ENCODE measurements around the gene DNAH8. TPM values are rescaled to one million over a fixed set of nuclear protein-coding genes. Genes with fewer than 3 reads are reported as not detected.

DNAH8 gene
- total and polyA plus RNA-seq, 2 experiments from 2014 or later: 0.03 to 0.15 TPM

- Histone ChIP-seq H3K4me1 (ENCODE audit: insufficient read depth) (peaks cover 30% of the 10 kb centered on the region), H3K9me3 (ENCODE audit: low read depth) (no peaks in the 10 kb centered on the region)
Observed at GRCh38 chr6:39059496-39060310, 344.6 kb downstream of the DNAH8 start.

GRCh38 chr6:39060467-39061160, 345.5 kb downstream of the DNAH8 start:
- H3K9me3 ChIP-seq (ENCODE audit: low read depth): no peaks in the 10 kb centered on the region
- H3K4me1 ChIP-seq (ENCODE audit: insufficient read depth): peaks cover 30% of the 10 kb centered on the region
- WGBS (ENCODE audit: low lambda C conversion rate, missing lambda C conversion rate): 88% methylated on average over 7 of the region's 7 CpGs
- no peak overlapping the region for H3K4me2 ChIP-seq
- H4K20me1 ChIP-seq (ENCODE audit: insufficient read depth, poor library complexity, severe bottlenecking): no peaks in the 10 kb centered on the region
- TF ChIP-seq, protein P1, sequence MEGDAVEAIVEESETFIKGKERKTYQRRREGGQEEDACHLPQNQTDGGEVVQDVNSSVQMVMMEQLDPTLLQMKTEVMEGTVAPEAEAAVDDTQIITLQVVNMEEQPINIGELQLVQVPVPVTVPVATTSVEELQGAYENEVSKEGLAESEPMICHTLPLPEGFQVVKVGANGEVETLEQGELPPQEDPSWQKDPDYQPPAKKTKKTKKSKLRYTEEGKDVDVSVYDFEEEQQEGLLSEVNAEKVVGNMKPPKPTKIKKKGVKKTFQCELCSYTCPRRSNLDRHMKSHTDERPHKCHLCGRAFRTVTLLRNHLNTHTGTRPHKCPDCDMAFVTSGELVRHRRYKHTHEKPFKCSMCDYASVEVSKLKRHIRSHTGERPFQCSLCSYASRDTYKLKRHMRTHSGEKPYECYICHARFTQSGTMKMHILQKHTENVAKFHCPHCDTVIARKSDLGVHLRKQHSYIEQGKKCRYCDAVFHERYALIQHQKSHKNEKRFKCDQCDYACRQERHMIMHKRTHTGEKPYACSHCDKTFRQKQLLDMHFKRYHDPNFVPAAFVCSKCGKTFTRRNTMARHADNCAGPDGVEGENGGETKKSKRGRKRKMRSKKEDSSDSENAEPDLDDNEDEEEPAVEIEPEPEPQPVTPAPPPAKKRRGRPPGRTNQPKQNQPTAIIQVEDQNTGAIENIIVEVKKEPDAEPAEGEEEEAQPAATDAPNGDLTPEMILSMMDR (IDR thresholded peaks at IDR 0.05; ENCODE audit: poor library complexity): no peak
- no peak for TF ChIP-seq EZH2phosphoT487 (IDR thresholded peaks at IDR 0.05; ENCODE audit: low read depth, severe bottlenecking, unreplicated experiment)
- TF ChIP-seq EZH2 (IDR thresholded peaks at IDR 0.05; ENCODE audit: borderline replicate concordance): no peak
- no peaks in the 10 kb centered on the region for H3K9me2 ChIP-seq (replicated peaks; ENCODE audit: insufficient read depth)
- H3K4me3 ChIP-seq: no peak overlapping the region
- H3K79me2 ChIP-seq: no peaks in the 10 kb centered on the region
- H2AFZ ChIP-seq: no peak overlapping the region
- no peaks in the 10 kb centered on the region for H3K27me3 ChIP-seq
- H3K36me3 ChIP-seq (replicated peaks; ENCODE audit: insufficient read depth, low read depth): no peaks in the 10 kb centered on the region
- DNase-seq (ENCODE audit: low spot score): no peak
- H3K27ac ChIP-seq: no peak overlapping the region

More at GRCh38 chr6:39059496-39060310, 344.6 kb downstream of the DNAH8 start:
- no peaks in the 10 kb centered on the region for H3K79me2 ChIP-seq
- no peak overlapping the region for H3K4me2 ChIP-seq
- H3K4me3 ChIP-seq: no peak overlapping the region
- H3K36me3 ChIP-seq (replicated peaks; ENCODE audit: insufficient read depth, low read depth): no peaks in the 10 kb centered on the region
- H3K27ac ChIP-seq: no peak overlapping the region
- TF ChIP-seq, protein P1 (IDR thresholded peaks at IDR 0.05; ENCODE audit: poor library complexity): no peak
- H2AFZ ChIP-seq: no peak overlapping the region
- DNase-seq (ENCODE audit: low spot score): no peak
- H3K27me3 ChIP-seq: no peaks in the 10 kb centered on the region
- no peaks in the 10 kb centered on the region for H3K9me2 ChIP-seq (replicated peaks; ENCODE audit: insufficient read depth)
- 66% methylated on average over 14 of the region's 14 CpGs for WGBS (ENCODE audit: low lambda C conversion rate, missing lambda C conversion rate)
- H4K20me1 ChIP-seq (ENCODE audit: insufficient read depth, poor library complexity, severe bottlenecking): no peaks in the 10 kb centered on the region

GRCh38 chr6:39061182-39061581, 346.1 kb downstream of the DNAH8 start:
- Histone ChIP-seq H3K27ac (no peak overlapping the region), H3K9me2 (replicated peaks; ENCODE audit: insufficient read depth) (no peaks in the 10 kb centered on the region), H3K79me2 (no peaks in the 10 kb centered on the region), H3K4me3 (no peak overlapping the region), H4K20me1 (ENCODE audit: insufficient read depth, poor library complexity, severe bottlenecking) (no peaks in the 10 kb centered on the region), H3K36me3 (replicated peaks; ENCODE audit: insufficient read depth, low read depth) (no peaks in the 10 kb centered on the region), H3K27me3 (no peaks in the 10 kb centered on the region), H3K4me1 (ENCODE audit: insufficient read depth) (peaks cover 30% of the 10 kb centered on the region), H2AFZ (no peak overlapping the region), H3K9me3 (ENCODE audit: low read depth) (no peaks in the 10 kb centered on the region), H3K4me2 (no peak overlapping the region)
- TF ChIP-seq EZH2 (IDR thresholded peaks at IDR 0.05; ENCODE audit: borderline replicate concordance): no peak
- TF ChIP-seq EZH2phosphoT487 (IDR thresholded peaks at IDR 0.05; ENCODE audit: low read depth, severe bottlenecking, unreplicated experiment): no peak
- TF ChIP-seq, protein P1 (IDR thresholded peaks at IDR 0.05; ENCODE audit: poor library complexity): no peak
- DNase-seq (ENCODE audit: low spot score): no peak
- WGBS (ENCODE audit: low lambda C conversion rate, missing lambda C conversion rate): 50% methylated on average over 6 of the region's 6 CpGs
